WERI-Rb-1 (cell line): ENCODE results near the gene TRIM34.
"Not testable (repeated sequence)": the region's sequence is repeated elsewhere in the genome, so short reads cannot be mapped to it uniquely, and the experiment has no call there.

ENCODE experiments used
- DNase-seq: peaks from one replicate; pipeline ENCODE4 v3.0.0-alpha.2; 2020
- H3K27ac ChIP-seq: fragments of 250-450 bp; sonication (Bioruptor Pico); 2 replicates; pipeline ENCODE4 v1.5.1; 2020; ENCODE audit warnings: mild to moderate bottlenecking, moderate library complexity
- H3K27me3 ChIP-seq: fragments of 250-450 bp; sonication (Bioruptor Pico); 2 replicates; pipeline ENCODE4 v1.5.1; 2021; ENCODE audit warnings: mild to moderate bottlenecking, low read depth, moderate library complexity; ENCODE audit not compliant: insufficient read depth, severe bottlenecking
- H3K36me3 ChIP-seq: fragments of 250-450 bp; sonication (Bioruptor Pico); 2 replicates; pipeline ENCODE4 v1.5.1; 2020; ENCODE audit warnings: mild to moderate bottlenecking, moderate library complexity
- H3K4me3 ChIP-seq: 2 replicates; pipeline ENCODE4 v1.5.1; 2011; ENCODE audit warnings: low read depth, mild to moderate bottlenecking, control low read depth, low read length
- H3K9me3 ChIP-seq: fragments of 250-450 bp; sonication (Bioruptor Pico); 2 replicates; pipeline ENCODE4 v1.5.1; 2021; ENCODE audit warnings: mild to moderate bottlenecking, moderate library complexity; ENCODE audit not compliant: severe bottlenecking
- CTCF ChIP-seq: IDR thresholded peaks from 2 replicates; pipeline ENCODE4 v1.5.1; 2011; ENCODE audit warnings: low read depth, mild to moderate bottlenecking, control low read depth, inconsistent platforms, low read length

The TRIM34 gene

GRCh38 chr11:5655474-5655873 lies 30.7 kb downstream of the TRIM34 start:
- no peak for DNase-seq
- Histone ChIP-seq H3K36me3 (no peaks in the 10 kb centered on the region), H3K9me3 (peaks cover 2% of the 10 kb centered on the region), H3K27ac (no peak overlapping the region), H3K4me3 (no peak overlapping the region), H3K27me3 (peaks cover 32% of the 10 kb centered on the region)
- TF ChIP-seq CTCF: no peak

DNA sequence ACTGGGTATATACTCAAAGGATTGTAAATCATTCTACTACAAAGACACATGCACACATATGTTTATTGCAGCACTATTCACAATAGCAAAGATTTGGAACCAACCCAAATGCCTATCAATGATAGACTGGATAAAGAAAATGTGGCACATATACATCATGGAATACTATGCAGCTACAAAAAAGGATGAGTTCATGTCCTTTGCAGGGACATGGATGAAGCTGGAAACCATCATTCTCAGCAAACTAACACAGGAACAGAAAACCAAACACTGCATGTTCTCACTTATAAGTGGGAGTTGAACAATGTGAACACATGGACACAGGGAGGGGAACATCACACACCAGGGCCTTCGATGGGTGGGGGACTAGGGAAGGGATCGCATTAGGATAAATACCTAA lies 32.2 kb downstream of the TRIM34 start:
- H3K9me3 ChIP-seq, DNase-seq, H3K4me3 ChIP-seq, H3K36me3 ChIP-seq, H3K27ac ChIP-seq: not testable (repeated sequence)
- peaks cover 42% of the 10 kb centered on the region for H3K27me3 ChIP-seq

DNA sequence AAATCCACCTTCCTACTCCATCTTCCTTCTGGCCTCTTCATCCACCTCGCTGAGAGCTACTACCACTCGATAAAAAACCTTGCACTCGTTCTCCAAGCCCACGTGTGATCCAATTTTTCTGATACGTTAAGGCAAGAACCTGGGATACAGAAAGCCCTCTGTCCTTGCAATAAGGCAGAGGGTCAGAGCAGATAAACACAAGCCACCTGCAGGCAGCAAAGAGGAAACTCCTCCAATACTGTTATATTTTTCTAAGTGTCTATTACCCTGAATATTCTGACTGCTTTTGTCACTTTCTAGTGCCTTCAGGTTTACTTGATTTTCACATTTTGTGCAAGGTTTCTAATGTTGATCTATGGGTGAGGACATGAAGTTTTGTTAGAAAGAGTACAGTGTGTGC lies 33.5 kb downstream of the TRIM34 start:
- no peak for TF ChIP-seq CTCF
- no peaks in the 10 kb centered on the region for H3K36me3 ChIP-seq
- no peak overlapping the region for H3K27ac ChIP-seq
- H3K4me3 ChIP-seq: no peak overlapping the region
- no peaks in the 10 kb centered on the region for H3K9me3 ChIP-seq
- peaks cover 51% of the 10 kb centered on the region for H3K27me3 ChIP-seq
- no peak for DNase-seq

- DNase-seq: no peak
- Histone ChIP-seq H3K4me3 (no peak overlapping the region), H3K27ac (no peak overlapping the region), H3K27me3 (peaks cover 77% of the 10 kb centered on the region), H3K36me3 (no peaks in the 10 kb centered on the region), H3K9me3 (no peaks in the 10 kb centered on the region)
- no peak for TF ChIP-seq CTCF
Observed at GRCh38 chr11:5663511-5663910, 38.7 kb downstream of the TRIM34 start.

DNA sequence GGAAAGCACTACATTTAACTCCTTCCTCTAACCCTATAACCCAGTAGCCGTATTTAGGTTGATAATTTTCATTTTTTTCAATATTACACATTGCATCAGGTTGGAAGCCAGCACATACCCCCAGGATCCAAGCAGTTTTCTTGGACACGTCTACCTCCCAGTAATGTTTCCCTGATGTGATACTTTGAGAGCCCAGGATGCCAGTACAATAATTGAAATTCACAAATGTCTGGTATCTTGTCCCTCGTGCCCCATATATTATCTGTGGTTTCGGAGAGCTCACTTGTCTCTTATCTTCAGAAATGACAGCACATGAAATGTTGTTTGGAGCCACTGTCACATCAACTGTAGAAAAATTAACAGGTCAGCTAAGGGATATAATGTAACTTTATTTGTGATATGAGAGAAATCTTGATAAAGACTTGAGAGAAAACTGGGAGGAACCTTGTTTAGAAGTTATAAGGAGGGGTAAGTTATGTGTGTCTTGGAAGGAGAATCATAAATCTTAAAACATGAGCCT lies 40.3 kb downstream of the TRIM34 start:
- Histone ChIP-seq H3K9me3 (no peaks in the 10 kb centered on the region), H3K27me3 (peaks cover 83% of the 10 kb centered on the region), H3K36me3 (no peaks in the 10 kb centered on the region), H3K27ac (no peak overlapping the region), H3K4me3 (no peak overlapping the region)
- no peak for DNase-seq
- no peak for TF ChIP-seq CTCF

DNA sequence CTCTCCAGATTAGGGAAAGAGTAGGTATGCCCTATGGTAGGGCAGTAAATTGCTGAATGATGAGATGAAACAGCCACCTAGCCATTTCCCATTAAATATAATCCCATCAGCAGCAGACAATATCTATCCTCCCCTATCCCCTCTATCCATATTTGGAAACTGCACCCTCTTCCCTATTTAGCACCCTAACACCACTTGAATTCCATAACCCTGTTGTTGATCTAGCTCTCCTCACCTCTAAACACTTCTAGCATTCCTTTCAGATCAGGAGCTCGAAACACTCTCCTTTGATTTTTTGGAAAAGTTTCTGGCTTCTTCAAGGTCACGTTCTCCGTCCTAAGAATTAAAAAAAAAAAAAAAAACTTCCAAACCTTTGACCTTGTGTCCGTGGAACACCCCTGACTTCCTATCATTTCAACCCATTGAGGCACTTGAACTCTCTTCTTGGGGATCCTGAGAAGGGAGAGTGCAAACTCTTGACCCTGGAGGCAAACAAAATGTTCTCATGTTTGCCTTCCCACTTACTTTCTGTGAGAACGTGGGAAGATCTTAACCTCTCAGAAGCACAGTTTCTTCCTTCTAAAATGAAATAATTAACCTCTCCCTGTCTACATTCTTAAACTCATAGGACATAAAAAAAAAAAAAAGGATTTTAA lies 41.1 kb downstream of the TRIM34 start:
- no peak for TF ChIP-seq CTCF
- DNase-seq: no peak
- H3K36me3 ChIP-seq: no peaks in the 10 kb centered on the region
- H3K9me3 ChIP-seq: no peaks in the 10 kb centered on the region
- H3K4me3 ChIP-seq: no peak overlapping the region
- H3K27ac ChIP-seq: no peak overlapping the region
- H3K27me3 ChIP-seq: peaks cover 84% of the 10 kb centered on the region
